Adipocyte (in vitro differentiated cells): Measurements from ENCODE around the gene RDH13.

Experiments used
- DNase-seq: peaks from one replicate; pipeline ENCODE4 v3.0.0-alpha.2; 2015; ENCODE audit warnings: low read depth
- H3K27me3 ChIP-seq: replicated peaks from 2 replicates; pipeline ENCODE4 v1.7.0; 2013; ENCODE audit warnings: mild to moderate bottlenecking, low read length, moderate library complexity; ENCODE audit not compliant: control insufficient read depth, insufficient read depth
- H3K36me3 ChIP-seq: 2 replicates; pipeline ENCODE4 v1.7.0; 2013; ENCODE audit warnings: low read length, mild to moderate bottlenecking, moderate library complexity; ENCODE audit not compliant: control insufficient read depth, insufficient read depth, severe bottlenecking
- H3K4me1 ChIP-seq: 2 replicates; pipeline ENCODE4 v1.7.0; 2013; ENCODE audit warnings: mild to moderate bottlenecking, low read length, moderate library complexity; ENCODE audit not compliant: control insufficient read depth, insufficient read depth
- H3K4me3 ChIP-seq: 2 replicates; pipeline ENCODE4 v1.7.0; 2013; ENCODE audit warnings: mild to moderate bottlenecking, low read length, moderate library complexity
- H3K9ac ChIP-seq: 2 replicates; pipeline ENCODE4 v1.7.0; 2013; ENCODE audit warnings: mild to moderate bottlenecking, low read length, moderate library complexity
- H3K9me3 ChIP-seq: 2 replicates; pipeline ENCODE4 v1.7.0; 2013; ENCODE audit warnings: mild to moderate bottlenecking, low read length, moderate library complexity; ENCODE audit not compliant: control insufficient read depth

Gene RDH13

DNA sequence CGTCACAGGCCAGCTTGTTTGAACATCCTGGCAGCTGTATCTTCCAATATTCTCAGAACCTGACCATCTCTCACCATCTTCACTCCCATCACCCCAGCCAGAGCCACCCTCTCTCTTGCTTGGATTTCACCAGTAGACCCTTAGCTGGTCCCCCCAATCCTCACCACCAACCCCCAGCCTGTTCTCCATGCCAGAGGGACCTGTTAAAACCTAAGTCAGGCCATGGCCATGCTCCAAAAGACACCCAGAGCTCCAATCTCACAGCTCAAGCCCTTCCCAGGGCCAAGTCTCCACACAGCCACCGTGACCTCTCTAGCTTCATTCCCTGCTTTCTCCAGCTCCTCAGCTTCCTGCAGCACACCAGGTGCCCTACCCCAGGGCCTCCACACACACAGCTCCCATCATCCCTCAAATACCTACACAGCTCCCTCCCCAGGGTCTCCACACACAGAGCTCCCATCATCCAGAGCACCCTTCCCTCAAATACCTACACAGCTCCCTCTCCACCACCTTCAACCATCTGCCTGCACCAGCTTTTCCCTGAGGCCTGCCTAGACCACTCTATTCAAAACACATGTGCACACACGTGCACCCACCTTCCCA, 26.5 kb upstream of the RDH13 start:
- Histone ChIP-seq H3K9me3 (no peaks in the 10 kb centered on the region), H3K4me3 (no peak overlapping the region), H3K9ac (no peak overlapping the region), H3K27me3 (peaks cover 17% of the 10 kb centered on the region), H3K4me1 (peaks cover 18% of the 10 kb centered on the region), H3K36me3 (peaks cover 12% of the 10 kb centered on the region)
- no peak for DNase-seq

DNA sequence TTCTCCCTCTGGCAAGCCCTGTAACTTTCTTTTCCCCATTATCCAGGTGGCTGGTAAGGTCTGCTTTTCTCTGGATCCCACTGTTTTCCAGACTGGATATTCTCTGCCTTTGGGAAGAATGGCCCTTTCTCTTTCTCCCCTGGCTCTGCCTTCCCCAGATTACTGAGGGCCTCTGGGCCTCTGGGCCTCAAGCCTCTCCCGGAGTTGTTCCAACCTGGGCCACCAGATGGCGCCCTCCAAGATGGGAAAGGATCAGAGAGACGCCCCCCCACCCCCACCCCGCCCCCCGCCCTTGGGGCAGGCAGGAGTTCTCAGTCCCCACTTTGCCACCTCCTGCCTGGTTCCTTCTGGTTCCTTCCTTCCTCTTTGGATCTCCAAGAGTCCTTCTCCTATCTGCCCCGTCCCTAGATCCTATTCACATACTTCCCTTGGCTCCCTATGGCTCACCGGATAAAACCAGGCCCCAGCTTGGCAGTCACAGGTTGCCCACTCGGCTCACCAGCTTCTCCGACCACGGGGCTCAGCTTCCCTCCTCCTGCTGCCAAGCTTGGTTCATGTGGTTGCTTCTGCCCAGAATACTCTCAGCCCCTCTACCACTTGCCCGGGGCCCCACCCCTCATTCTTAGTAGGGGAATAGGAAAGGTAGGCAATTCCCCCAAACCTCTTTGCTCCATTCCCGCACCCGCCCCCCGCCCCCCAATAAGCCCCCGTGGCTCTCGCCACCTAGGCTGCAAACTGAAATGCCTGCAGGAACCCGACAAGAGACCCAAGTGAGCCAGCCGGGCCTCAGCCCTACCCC, 25.8 kb upstream of the RDH13 start:
- DNase-seq, result peak; percentile 90
- Histone ChIP-seq H3K4me1 (peaks cover 18% of the 10 kb centered on the region), H3K36me3 (peaks cover 10% of the 10 kb centered on the region), H3K27me3 (peaks cover 24% of the 10 kb centered on the region), H3K4me3 (no peak overlapping the region), H3K9ac (no peak overlapping the region), H3K9me3 (no peaks in the 10 kb centered on the region)

DNA sequence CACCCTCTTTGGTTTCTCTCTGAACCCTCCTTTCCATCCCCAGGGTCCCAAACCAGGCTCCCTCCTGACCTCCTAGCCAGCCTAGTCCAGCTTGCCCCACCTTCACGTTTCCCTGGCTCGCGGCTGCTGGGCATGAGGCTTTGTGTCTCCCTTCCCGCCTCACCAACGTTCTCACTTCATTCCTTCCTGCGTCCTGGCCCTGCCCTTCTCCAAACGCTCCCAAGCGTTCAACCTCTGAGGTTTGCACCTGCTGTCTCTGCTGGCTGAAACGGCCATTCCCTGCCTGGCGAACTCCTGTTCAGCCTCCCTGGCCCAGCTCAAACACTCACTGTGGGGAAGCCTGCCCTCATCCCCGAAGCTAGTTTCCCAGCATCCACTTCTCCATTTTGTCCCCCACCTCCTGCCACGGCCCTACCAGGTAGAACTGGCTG, 25.1 kb upstream of the RDH13 start:
- H3K36me3 ChIP-seq, result peaks cover 10% of the 10 kb centered on the region
- H3K27me3 ChIP-seq, result peaks cover 29% of the 10 kb centered on the region
- H3K9me3 ChIP-seq, result no peaks in the 10 kb centered on the region
- H3K4me1 ChIP-seq, result peaks cover 18% of the 10 kb centered on the region
- H3K9ac ChIP-seq, result peak overlapping the region; percentile 48
- no peak overlapping the region for H3K4me3 ChIP-seq
- no peak for DNase-seq

DNA sequence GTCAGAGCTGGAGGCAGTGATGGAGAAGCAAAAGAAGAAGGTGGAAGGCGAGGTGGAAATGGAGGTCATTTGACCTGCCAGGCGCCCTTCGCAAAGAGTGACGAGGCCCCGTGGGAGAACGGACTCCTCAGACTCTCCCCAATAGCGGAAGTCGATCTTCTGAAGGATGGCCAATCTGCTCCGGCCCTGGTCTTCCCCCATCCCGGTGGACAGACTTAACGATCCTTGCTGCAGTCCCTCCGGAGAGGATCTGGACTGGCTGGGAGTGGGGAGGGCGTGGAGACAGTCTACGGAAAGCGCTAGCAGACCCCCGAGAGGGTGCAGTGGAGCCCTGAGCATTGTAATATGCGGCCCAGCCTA, 24.6 kb upstream of the RDH13 start:
- H3K36me3 ChIP-seq, result peaks cover 10% of the 10 kb centered on the region
- peaks cover 33% of the 10 kb centered on the region for H3K27me3 ChIP-seq
- peak overlapping the region; percentile 48 for H3K9ac ChIP-seq
- peaks cover under 1% of the 10 kb centered on the region for H3K9me3 ChIP-seq
- DNase-seq, result no peak
- peaks cover 18% of the 10 kb centered on the region for H3K4me1 ChIP-seq
- H3K4me3 ChIP-seq, result peak overlapping the region; percentile 77

DNA sequence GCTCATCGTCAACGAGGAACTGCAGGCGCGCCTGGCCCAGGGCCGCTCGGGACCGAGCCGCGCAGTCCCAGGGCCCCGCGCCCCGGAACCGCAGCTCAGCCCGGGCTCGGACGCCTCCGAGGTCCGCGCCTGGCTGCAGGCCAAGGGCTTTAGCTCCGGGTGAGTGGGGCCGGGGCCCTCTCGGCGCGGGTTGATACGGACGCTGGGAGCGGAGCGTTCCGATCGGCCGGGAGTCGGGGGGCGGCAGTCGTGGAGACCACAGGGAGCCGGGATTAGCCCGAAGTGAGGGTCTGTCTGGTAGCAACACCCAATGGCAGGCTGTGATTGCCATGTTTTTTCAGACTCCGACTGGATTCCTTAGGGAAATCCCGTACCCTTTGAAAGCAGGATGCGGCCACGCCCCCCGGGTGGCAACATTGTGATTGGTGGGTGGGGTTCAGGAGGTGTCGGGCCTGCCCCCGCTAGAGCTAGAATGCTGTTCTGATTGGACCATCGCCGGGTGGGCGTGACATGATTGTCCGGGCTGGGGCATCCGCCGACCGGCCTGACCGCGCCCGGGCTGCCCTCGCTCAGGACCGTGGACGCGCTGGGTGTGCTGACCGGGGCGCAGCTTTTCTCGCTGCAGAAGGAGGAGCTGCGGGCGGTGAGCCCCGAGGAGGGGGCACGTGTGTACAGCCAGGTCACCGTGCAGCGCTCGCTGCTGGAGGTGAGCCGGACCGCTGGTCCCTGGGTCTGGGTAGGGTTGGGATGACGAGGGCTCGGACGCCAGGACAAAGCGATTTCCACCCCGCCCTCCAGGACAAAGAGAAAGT, 24.0 kb upstream of the RDH13 start:
- Histone ChIP-seq H3K4me1 (peaks cover 18% of the 10 kb centered on the region), H3K36me3 (peaks cover 10% of the 10 kb centered on the region), H3K27me3 (peaks cover 39% of the 10 kb centered on the region), H3K9me3 (peaks cover 3% of the 10 kb centered on the region), H3K9ac (peak overlapping the region; percentile 48), H3K4me3 (peak overlapping the region; percentile 77)
- DNase-seq, result peak; percentile 94

DNA sequence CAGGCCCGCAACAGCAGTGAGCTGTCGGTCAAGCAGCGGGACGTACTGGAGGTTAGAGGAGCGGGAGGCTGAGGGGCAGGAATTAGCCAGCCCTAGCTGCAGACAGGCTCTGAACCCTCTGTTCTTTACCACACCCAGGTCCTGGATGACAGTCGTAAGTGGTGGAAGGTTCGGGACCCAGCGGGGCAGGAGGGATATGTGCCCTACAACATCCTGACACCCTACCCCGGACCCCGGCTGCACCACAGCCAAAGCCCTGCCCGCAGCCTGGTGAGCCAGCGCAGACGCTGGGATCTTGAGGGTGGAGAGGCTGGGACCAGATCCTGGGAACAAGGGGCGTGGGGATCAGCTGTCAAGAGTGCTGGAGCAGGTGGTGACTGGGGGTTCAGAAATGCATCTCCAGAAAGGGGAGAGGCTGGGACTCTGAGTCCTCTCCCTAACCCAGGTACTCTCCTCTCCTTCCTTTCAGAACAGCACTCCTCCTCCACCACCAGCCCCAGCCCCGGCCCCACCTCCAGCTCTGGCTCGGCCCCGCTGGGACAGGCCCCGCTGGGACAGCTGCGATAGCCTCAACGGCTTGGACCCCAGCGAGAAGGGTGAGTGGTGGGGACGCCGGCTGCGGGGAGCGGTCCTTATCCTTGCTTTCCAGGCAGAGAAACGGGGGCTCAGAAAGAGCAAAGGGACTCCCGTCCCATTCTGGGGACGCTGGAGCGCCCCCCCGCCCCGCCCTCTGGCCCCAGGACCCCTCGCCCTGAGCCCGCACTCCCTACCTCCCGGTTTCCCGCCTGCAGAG, 23.2 kb upstream of the RDH13 start:
- no peak overlapping the region for H3K9ac ChIP-seq
- peaks cover 18% of the 10 kb centered on the region for H3K4me1 ChIP-seq
- H3K27me3 ChIP-seq, result peaks cover 47% of the 10 kb centered on the region
- no peak for DNase-seq
- peaks cover 3% of the 10 kb centered on the region for H3K9me3 ChIP-seq
- peaks cover 8% of the 10 kb centered on the region for H3K36me3 ChIP-seq
- H3K4me3 ChIP-seq, result peak overlapping the region; percentile 77

DNA sequence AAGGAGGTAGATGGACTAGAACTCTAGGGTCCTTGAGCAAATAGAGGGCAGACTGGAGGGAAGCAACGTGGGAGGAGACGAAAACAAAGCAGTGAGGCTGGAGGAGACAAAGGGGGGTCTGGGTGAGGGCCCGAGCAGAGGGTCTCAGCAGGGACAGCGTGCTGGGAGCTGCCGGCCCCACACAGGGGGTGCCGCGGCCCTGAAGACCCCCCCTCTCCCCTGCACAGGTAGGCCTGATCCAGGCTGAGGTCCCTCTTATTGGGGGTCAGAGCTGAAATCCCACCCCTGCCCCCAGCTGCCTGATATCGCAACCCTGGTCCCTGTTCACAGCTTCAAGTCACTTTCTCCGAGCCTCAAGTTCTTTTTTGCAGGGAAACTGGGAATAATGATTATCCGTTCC, 21.5 kb upstream of the RDH13 start:
- H3K9ac ChIP-seq, result no peak overlapping the region
- H3K4me3 ChIP-seq, result no peak overlapping the region
- no peaks in the 10 kb centered on the region for H3K36me3 ChIP-seq
- no peak for DNase-seq
- peaks cover 64% of the 10 kb centered on the region for H3K27me3 ChIP-seq
- H3K4me1 ChIP-seq, result peaks cover 22% of the 10 kb centered on the region
- peaks cover 3% of the 10 kb centered on the region for H3K9me3 ChIP-seq

DNA sequence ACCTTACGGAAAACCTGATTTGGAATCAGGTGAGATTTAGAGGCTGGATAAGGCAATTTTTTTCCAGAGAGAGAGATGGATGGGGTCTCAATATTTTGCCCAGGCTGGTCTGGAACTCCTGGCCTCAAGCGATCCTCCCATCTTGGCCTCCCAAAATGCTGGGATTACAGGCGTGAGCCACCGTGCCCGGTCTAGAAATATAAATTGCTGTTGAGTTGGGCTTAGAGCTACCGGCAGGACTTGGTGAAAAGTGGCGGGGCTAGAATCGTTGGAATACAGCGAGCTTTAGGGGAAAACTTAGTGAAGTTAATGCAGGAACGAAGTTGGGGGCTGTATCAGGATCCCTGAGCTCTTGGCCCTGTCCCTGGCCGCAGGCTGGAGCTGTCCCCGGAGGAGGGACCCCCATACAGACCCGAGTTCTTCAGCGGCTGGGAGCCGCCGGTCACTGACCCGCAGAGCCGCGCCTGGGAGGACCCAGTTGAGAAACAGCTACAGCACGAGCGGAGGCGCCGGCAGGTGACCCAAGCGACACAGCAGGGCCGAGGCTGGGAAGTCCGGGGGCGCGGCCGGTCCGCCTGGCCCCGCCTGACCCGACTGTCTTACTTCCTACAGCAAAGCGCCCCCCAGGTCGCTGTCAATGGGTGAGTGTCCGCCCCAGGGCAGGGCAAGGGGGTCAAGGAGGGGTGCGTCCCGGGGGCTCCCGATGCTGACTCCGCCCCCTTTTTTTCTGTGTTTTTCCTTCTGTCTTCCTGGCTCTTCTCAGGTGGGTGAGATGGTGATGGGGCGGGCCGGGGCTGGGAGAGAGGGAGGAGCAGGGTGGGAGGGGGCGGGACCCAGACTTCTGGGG, 20.3 kb upstream of the RDH13 start:
- DNase-seq, result no peak
- no peaks in the 10 kb centered on the region for H3K36me3 ChIP-seq
- peaks cover 19% of the 10 kb centered on the region for H3K4me1 ChIP-seq
- H3K27me3 ChIP-seq, result peaks cover 70% of the 10 kb centered on the region
- no peak overlapping the region for H3K9ac ChIP-seq
- peaks cover 3% of the 10 kb centered on the region for H3K9me3 ChIP-seq
- no peak overlapping the region for H3K4me3 ChIP-seq

DNA sequence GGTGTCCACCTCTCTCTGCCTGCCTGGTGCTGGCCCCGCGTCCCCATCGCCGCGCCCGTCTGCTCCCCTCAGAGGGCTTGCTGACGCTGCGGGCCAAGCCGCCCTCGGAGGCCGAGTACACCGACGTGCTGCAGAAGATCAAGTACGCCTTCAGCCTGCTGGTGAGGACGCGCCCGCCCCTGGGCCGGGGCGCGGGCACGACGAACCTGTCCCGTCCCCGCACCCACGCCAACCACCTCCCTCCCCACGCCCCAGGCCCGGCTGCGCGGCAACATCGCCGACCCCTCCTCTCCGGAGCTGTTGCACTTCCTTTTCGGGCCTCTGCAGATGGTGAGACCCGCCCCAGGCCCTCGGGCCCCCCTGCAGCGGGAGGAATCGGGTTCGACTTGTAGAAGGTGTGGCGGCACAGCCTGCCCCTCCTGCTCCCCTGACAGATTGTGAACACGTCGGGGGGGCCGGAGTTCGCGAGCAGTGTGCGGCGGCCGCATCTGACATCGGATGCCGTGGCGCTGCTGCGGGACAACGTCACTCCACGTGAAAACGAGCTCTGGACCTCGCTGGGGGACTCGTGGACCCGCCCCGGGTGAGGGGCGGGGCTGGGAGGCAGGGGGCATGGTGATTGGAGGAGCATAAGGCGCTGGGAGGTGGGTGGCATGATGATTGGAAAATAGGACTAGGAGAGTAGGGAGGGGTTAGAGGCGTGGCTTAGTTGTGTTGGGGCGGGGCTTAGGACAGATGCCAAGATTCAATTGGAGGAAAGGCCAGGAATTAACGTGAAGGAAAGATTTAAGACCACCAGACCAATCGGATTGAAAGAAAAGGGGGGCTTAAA, 19.3 kb upstream of the RDH13 start:
- DNase-seq, result peak; percentile 56
- peaks cover 70% of the 10 kb centered on the region for H3K27me3 ChIP-seq
- no peaks in the 10 kb centered on the region for H3K36me3 ChIP-seq
- peaks cover 10% of the 10 kb centered on the region for H3K4me1 ChIP-seq
- no peak overlapping the region for H3K9ac ChIP-seq
- peaks cover 3% of the 10 kb centered on the region for H3K9me3 ChIP-seq
- H3K4me3 ChIP-seq, result no peak overlapping the region

DNA sequence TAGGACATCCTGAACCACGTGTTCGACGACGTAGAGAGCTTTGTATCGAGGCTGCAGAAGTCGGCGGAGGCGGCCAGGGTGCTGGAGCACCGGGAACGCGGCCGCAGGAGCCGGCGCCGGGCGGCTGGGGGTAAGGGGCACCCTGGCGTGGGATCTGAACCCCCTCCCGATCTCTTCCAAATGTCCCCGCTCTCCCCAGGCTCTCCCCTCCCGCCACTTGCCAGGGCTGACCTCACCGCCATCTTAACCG, 18.7 kb upstream of the RDH13 start:
- Histone ChIP-seq H3K36me3 (no peaks in the 10 kb centered on the region), H3K4me3 (no peak overlapping the region), H3K4me1 (peaks cover 5% of the 10 kb centered on the region), H3K9me3 (peaks cover 3% of the 10 kb centered on the region), H3K9ac (no peak overlapping the region), H3K27me3 (peaks cover 76% of the 10 kb centered on the region)
- no peak for DNase-seq
